A673 (cell line): ENCODE measurements around the gene ZNF169.

Experiments used
- CTCF ChIP-seq: fragments of 300-800, 200-600 bp; sonication (generic); conservative IDR thresholded peaks from 2 replicates; pipeline ENCODE4 v1.5.1; 2017; ENCODE audit warnings: low read depth, mild to moderate bottlenecking, antibody characterized with exemption, low read length, moderate library complexity, mixed read lengths
- EZH2 ChIP-seq: fragments of 200-600 bp; sonication (generic); IDR thresholded peaks from 2 replicates; pipeline ENCODE4 v1.6.1; 2017; ENCODE audit warnings: borderline replicate concordance, low read depth, mild to moderate bottlenecking, mixed read lengths, antibody characterized with exemption, low read length; ENCODE audit not compliant: poor library complexity, severe bottlenecking

- TF ChIP-seq CTCF (no peak), EZH2 (no peak)
Measured at GRCh38 chr9:94245651-94246050, 13.4 kb upstream of the ZNF169 start.
